ENCODE measurements around the gene TAF8. TPM values are rescaled to one million over a fixed set of nuclear protein-coding genes. Genes with fewer than 3 reads are reported as not detected.

Gene TAF8
- polyA plus RNA-seq, 1 donor (not counting 4 experiments of a cell fraction or from before 2014, with no cell fraction given) = 15.9 TPM

DNA sequence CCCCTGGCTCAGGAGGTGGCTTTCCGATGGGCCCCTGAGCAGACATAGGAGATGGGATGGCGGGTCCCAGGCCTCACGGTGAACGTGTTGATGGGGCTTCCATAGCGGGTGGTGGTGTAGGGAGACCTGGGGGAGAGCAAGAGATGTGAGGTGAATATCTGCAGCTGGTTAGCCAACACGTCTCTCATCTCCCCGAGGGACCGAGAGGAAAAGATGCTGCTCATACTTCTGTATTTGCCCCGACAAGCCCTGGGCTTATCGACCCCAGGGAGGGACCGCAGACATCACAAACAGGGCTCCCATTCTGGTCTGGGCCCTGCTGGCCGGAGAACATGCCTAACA, 53.4 kb downstream of the TAF8 start:
- Histone ChIP-seq H3K27ac (ENCODE audit: control insufficient read depth, insufficient read depth, low read length) (no peak overlapping the region), H3K79me2 (ENCODE audit: control insufficient read depth, insufficient read depth, low read length) (no peaks in the 10 kb centered on the region), H3K36me3 (ENCODE audit: control insufficient read depth in 2 of 2, extremely low read depth in 1 of 2, insufficient read depth in 2 of 2, low read length in 2 of 2) (peaks cover 22 to 28% of the 10 kb centered on the region in 2 experiments), H3K4me2 (ENCODE audit: control insufficient read depth, extremely low read depth, insufficient read depth, low read depth, low read length) (no peak overlapping the region), H3K4me1 (ENCODE audit: control insufficient read depth, extremely low read depth, insufficient read depth, low read length) (peaks cover 32% of the 10 kb centered on the region), H3K4me3 (ENCODE audit: control insufficient read depth in 2 of 3, extremely low read depth in 1 of 3, insufficient read depth in 2 of 3, low read depth in 1 of 3, low read length in 3 of 3) (no peak overlapping the region), H3K27me3 (ENCODE audit: control insufficient read depth, extremely low read depth, insufficient read depth, low read length) (no peaks in the 10 kb centered on the region), H3K9ac (ENCODE audit: control insufficient read depth, extremely low read depth, insufficient read depth, low read length) (no peak overlapping the region), H3K9me1 (ENCODE audit: control insufficient read depth, extremely low read depth, insufficient read depth, low read length) (no peaks in the 10 kb centered on the region), H3K9me3 (ENCODE audit: control insufficient read depth, low read depth, low read length) (no peaks in the 10 kb centered on the region), H4K20me1 (ENCODE audit: control insufficient read depth, extremely low read depth, insufficient read depth, low read length) (no peaks in the 10 kb centered on the region), H2AFZ (ENCODE audit: control insufficient read depth, low read length) (no peak overlapping the region)
- TF ChIP-seq, protein P1, sequence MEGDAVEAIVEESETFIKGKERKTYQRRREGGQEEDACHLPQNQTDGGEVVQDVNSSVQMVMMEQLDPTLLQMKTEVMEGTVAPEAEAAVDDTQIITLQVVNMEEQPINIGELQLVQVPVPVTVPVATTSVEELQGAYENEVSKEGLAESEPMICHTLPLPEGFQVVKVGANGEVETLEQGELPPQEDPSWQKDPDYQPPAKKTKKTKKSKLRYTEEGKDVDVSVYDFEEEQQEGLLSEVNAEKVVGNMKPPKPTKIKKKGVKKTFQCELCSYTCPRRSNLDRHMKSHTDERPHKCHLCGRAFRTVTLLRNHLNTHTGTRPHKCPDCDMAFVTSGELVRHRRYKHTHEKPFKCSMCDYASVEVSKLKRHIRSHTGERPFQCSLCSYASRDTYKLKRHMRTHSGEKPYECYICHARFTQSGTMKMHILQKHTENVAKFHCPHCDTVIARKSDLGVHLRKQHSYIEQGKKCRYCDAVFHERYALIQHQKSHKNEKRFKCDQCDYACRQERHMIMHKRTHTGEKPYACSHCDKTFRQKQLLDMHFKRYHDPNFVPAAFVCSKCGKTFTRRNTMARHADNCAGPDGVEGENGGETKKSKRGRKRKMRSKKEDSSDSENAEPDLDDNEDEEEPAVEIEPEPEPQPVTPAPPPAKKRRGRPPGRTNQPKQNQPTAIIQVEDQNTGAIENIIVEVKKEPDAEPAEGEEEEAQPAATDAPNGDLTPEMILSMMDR (optimal IDR thresholded peaks at IDR 0.05 in 1 of 3, IDR thresholded peaks at IDR 0.05 in 1 of 3, conservative IDR thresholded peaks at IDR 0.05 in 1 of 3; ENCODE audit: extremely low read depth in 1 of 3, insufficient read depth in 2 of 3, low read length in 3 of 3) = no peak
- no peak for TF ChIP-seq EZH2 (IDR thresholded peaks at IDR 0.05; ENCODE audit: low read length)
- no peak for FAIRE-seq
- dilution Hi-C loops (cut with MboI; ENCODE audit: extremely low pct_ligation_motif_present, low sequenced_read_pairs) = no loop called here
- DNase-seq (ENCODE audit: low read depth, low spot score) = no peak

DNA sequence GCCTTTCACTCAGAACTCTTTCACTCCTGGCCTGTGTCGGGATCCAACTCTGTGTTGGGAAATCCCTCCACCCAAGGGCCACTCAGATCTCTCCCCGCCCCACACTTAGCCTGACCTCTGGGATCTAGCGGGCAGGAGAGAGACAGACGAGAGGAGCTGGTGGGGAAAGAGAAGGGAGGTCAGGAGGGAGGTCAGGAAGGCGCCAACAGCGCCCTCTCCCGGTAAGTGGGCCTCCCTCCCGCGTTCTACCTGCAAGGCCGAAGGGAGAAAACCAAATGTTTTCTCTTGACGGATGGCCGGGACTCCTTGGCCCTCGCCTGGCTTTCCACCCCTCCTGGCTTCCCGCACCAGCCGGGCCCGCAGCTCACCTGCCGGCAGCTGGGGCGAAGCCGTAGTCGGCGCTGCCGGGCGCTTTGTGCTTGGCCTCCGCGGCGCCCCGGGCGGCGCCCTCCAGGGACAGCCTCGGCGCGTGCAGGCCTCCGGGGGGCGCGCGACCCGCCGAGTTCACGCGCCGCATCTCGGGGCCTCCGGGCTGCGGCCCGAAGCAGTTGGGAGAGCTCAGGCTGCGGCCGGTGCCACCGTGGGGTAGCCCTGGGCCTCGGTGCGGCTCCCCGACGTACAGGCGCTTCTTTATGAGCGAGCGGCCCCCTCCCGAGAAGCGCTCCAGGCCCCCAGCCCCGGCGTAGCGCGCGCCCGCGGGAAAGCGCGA, 53.9 kb downstream of the TAF8 start:
- Histone ChIP-seq H3K36me3 (ENCODE audit: control insufficient read depth in 2 of 2, extremely low read depth in 1 of 2, insufficient read depth in 2 of 2, low read length in 2 of 2) (peaks cover 22 to 28% of the 10 kb centered on the region in 2 experiments), H3K27ac (ENCODE audit: control insufficient read depth, insufficient read depth, low read length) (no peak overlapping the region), H3K9me3 (ENCODE audit: control insufficient read depth, low read depth, low read length) (no peaks in the 10 kb centered on the region), H3K4me1 (ENCODE audit: control insufficient read depth, extremely low read depth, insufficient read depth, low read length) (peaks cover 27% of the 10 kb centered on the region), H3K9me1 (ENCODE audit: control insufficient read depth, extremely low read depth, insufficient read depth, low read length) (no peaks in the 10 kb centered on the region), H2AFZ (ENCODE audit: control insufficient read depth, low read length) (no peak overlapping the region), H4K20me1 (ENCODE audit: control insufficient read depth, extremely low read depth, insufficient read depth, low read length) (no peaks in the 10 kb centered on the region), H3K9ac (ENCODE audit: control insufficient read depth, extremely low read depth, insufficient read depth, low read length) (no peak overlapping the region), H3K4me2 (ENCODE audit: control insufficient read depth, extremely low read depth, insufficient read depth, low read depth, low read length) (no peak overlapping the region), H3K27me3 (ENCODE audit: control insufficient read depth, extremely low read depth, insufficient read depth, low read length) (no peaks in the 10 kb centered on the region), H3K4me3 (ENCODE audit: control insufficient read depth in 2 of 3, extremely low read depth in 1 of 3, insufficient read depth in 2 of 3, low read depth in 1 of 3, low read length in 3 of 3) (no peak overlapping the region), H3K79me2 (ENCODE audit: control insufficient read depth, insufficient read depth, low read length) (no peaks in the 10 kb centered on the region)
- no peak for DNase-seq (ENCODE audit: low read depth, low spot score)
- TF ChIP-seq, protein P1 (optimal IDR thresholded peaks at IDR 0.05 in 1 of 3, IDR thresholded peaks at IDR 0.05 in 1 of 3, conservative IDR thresholded peaks at IDR 0.05 in 1 of 3; ENCODE audit: extremely low read depth in 1 of 3, insufficient read depth in 2 of 3, low read length in 3 of 3) = peak; percentile 29 to 52 (median 31)
- TF ChIP-seq EZH2 (IDR thresholded peaks at IDR 0.05; ENCODE audit: low read length) = no peak
- dilution Hi-C loops (cut with MboI; ENCODE audit: extremely low pct_ligation_motif_present, low sequenced_read_pairs) = no loop called here
- FAIRE-seq = no peak
